Panc1 (cell line): ENCODE data around the gene CNNM4. TPM values are rescaled to one million over a fixed set of nuclear protein-coding genes. Genes with fewer than 3 reads are reported as not detected.

Experiments used
- ATAC-seq: fragments of 200-7000 bp; cut with Tn5 transposase; 2 replicates; pipeline ENCODE4 v1.9.1; 2020; ENCODE audit warnings: mild to moderate bottlenecking, moderate library complexity
- BruUV-seq: library from RNA; stranded (reverse); fragments of 400-500 nt; replicated peaks from 2 replicates; lab custom pipeline; 2021; lab: Mats Ljungman, UMichigan
- CTCF ChIA-PET: fragments of 300-600 bp; sonication (Branson Sonifier 250); formaldehyde crosslinking; loops from one replicate; lab custom pipeline; 2022; ENCODE audit warnings: antibody characterized with exemption; lab: Charles Lee
- POLR2A ChIA-PET: fragments of 300-600 bp; sonication (Branson Sonifier 250); formaldehyde crosslinking; loops from one replicate; lab custom pipeline; 2022; ENCODE audit warnings: antibody characterized with exemption; lab: Charles Lee
- DNase-seq: peaks from one replicate; pipeline ENCODE4 v3.0.0-alpha.2; 2010; ENCODE audit warnings: low read depth, low spot score
- H3K27ac ChIP-seq: 2 replicates; pipeline ENCODE4 v1.5.1; 2011; ENCODE audit warnings: mild to moderate bottlenecking, low read length, inconsistent platforms
- H3K27me3 ChIP-seq: fragments of 200-500 bp; sonication (Bioruptor generic); 2 replicates; pipeline ENCODE4 v1.6.0; 2014; ENCODE audit warnings: low read length, inconsistent platforms; ENCODE audit not compliant: control insufficient read depth, insufficient read depth
- H3K36me3 ChIP-seq: fragments of 200-500 bp; sonication (Bioruptor generic); 2 replicates; pipeline ENCODE4 v1.5.1; 2014; ENCODE audit warnings: inconsistent platforms, mild to moderate bottlenecking, low read length, moderate library complexity; ENCODE audit not compliant: control insufficient read depth, insufficient read depth
- H3K4me1 ChIP-seq: 2 replicates; pipeline ENCODE4 v1.5.1; 2011; ENCODE audit warnings: inconsistent platforms, mild to moderate bottlenecking, low read length, moderate library complexity; ENCODE audit not compliant: control insufficient read depth, insufficient read depth
- H3K4me3 ChIP-seq, 2 experiments: 2 replicates each; pipeline ENCODE4 v1.5.1; 2011 to 2012; ENCODE audit warnings: low read depth in 2 of 2, low read length in 2 of 2, mild to moderate bottlenecking in 2 of 2, inconsistent platforms in 1 of 2, moderate library complexity in 1 of 2
- H3K9me3 ChIP-seq: fragments of 200-500 bp; sonication (Bioruptor generic); 2 replicates; pipeline ENCODE4 v1.5.1; 2014; ENCODE audit warnings: low read depth, mild to moderate bottlenecking, inconsistent platforms, low read length, moderate library complexity; ENCODE audit not compliant: control insufficient read depth, insufficient read depth
- POLR2AphosphoS5 ChIP-seq: IDR thresholded peaks from 2 replicates; pipeline ENCODE4 v1.6.1; 2012; ENCODE audit warnings: mild to moderate bottlenecking, low read depth, low read length, moderate library complexity
- SIN3A ChIP-seq: IDR thresholded peaks from 2 replicates; pipeline ENCODE4 v1.6.1; 2012; ENCODE audit warnings: low read depth, mild to moderate bottlenecking, low read length, moderate library complexity, borderline replicate concordance; ENCODE audit not compliant: insufficient read depth
- TCF7L2 ChIP-seq: IDR thresholded peaks from 2 replicates; pipeline ENCODE4 v1.6.1; 2011; ENCODE audit warnings: mild to moderate bottlenecking, low read depth, low read length, inconsistent platforms
- in situ Hi-C: cut with HindIII; loops from 2 replicates; pipeline ENCODE4 v1.10.0; 2016; ENCODE audit warnings: low sequenced_read_pairs, low pct_unique_long_range_greater_than_20kb
- intact Hi-C: fragments of 100-400 bp; cut with micrococcal nuclease; formaldehyde crosslinking; loops from one replicate; pipeline ENCODE4 v1.10.0; 2022; ENCODE audit not compliant: unreplicated experiment
- total RNA-seq: library from RNA; stranded (reverse); gene quantifications from one replicate; pipeline ENCODE4 v1.2.1, GENCODE V29; 2021; ENCODE audit not compliant: unreplicated experiment
- TF ChIP-seq, protein P1 (sequence below): fragments of 450-650 bp; IDR thresholded peaks from 2 replicates; pipeline ENCODE4 v1.5.1; 2017; ENCODE audit warnings: mild to moderate bottlenecking
- TF ChIP-seq, protein P2 (sequence below), 2 experiments: IDR thresholded peaks; 2 replicates each; pipeline ENCODE4 v1.6.1; 2011 to 2012; ENCODE audit warnings: low read depth in 2 of 2, control low read depth in 1 of 2, low read length in 1 of 2, mild to moderate bottlenecking in 1 of 2, moderate library complexity in 1 of 2; ENCODE audit not compliant: insufficient read depth in 1 of 2

Gene CNNM4
- total RNA-seq, 1 experiment from 2014 or later, result 15.7 TPM

DNA sequence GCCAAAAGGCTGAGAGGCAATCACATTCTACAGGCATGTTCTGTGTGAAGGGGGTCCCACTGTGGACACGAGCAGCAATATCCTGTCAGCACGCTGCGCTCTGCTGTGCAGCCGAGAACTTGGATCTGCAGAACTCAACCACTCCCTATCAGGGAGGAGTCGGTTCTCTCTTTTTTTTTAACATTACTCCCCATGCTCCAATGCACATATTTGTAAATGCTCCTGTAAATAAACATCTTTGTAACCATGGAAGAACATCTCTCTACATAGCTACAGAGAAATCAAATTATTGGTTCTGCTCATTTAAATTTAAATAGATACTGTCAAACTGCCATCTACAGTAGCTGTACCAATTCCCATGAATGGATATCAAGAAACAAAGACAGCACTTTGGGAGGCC is 86.1 kb downstream of the CNNM4 start:
- intact Hi-C loops (no loop called here), in situ Hi-C loops (no loop called here)
- Histone ChIP-seq H3K27me3 (no peaks in the 10 kb centered on the region), H3K4me1 (no peaks in the 10 kb centered on the region), H3K36me3 (no peaks in the 10 kb centered on the region), H3K27ac (no peak overlapping the region), H3K9me3 (no peaks in the 10 kb centered on the region), H3K4me3 (no peak overlapping the region)
- ChIA-PET POLR2A (no interaction called here), CTCF (no interaction called here)
- no peak for ATAC-seq
- DNase-seq, result no peak
- no TSS peak for BruUV-seq
- TF ChIP-seq POLR2AphosphoS5, result no peak
- TF ChIP-seq, protein P1, sequence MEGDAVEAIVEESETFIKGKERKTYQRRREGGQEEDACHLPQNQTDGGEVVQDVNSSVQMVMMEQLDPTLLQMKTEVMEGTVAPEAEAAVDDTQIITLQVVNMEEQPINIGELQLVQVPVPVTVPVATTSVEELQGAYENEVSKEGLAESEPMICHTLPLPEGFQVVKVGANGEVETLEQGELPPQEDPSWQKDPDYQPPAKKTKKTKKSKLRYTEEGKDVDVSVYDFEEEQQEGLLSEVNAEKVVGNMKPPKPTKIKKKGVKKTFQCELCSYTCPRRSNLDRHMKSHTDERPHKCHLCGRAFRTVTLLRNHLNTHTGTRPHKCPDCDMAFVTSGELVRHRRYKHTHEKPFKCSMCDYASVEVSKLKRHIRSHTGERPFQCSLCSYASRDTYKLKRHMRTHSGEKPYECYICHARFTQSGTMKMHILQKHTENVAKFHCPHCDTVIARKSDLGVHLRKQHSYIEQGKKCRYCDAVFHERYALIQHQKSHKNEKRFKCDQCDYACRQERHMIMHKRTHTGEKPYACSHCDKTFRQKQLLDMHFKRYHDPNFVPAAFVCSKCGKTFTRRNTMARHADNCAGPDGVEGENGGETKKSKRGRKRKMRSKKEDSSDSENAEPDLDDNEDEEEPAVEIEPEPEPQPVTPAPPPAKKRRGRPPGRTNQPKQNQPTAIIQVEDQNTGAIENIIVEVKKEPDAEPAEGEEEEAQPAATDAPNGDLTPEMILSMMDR, result no peak
- TF ChIP-seq, protein P2, sequence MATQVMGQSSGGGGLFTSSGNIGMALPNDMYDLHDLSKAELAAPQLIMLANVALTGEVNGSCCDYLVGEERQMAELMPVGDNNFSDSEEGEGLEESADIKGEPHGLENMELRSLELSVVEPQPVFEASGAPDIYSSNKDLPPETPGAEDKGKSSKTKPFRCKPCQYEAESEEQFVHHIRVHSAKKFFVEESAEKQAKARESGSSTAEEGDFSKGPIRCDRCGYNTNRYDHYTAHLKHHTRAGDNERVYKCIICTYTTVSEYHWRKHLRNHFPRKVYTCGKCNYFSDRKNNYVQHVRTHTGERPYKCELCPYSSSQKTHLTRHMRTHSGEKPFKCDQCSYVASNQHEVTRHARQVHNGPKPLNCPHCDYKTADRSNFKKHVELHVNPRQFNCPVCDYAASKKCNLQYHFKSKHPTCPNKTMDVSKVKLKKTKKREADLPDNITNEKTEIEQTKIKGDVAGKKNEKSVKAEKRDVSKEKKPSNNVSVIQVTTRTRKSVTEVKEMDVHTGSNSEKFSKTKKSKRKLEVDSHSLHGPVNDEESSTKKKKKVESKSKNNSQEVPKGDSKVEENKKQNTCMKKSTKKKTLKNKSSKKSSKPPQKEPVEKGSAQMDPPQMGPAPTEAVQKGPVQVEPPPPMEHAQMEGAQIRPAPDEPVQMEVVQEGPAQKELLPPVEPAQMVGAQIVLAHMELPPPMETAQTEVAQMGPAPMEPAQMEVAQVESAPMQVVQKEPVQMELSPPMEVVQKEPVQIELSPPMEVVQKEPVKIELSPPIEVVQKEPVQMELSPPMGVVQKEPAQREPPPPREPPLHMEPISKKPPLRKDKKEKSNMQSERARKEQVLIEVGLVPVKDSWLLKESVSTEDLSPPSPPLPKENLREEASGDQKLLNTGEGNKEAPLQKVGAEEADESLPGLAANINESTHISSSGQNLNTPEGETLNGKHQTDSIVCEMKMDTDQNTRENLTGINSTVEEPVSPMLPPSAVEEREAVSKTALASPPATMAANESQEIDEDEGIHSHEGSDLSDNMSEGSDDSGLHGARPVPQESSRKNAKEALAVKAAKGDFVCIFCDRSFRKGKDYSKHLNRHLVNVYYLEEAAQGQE (IDR thresholded peaks at IDR 0.05; ENCODE audit: insufficient read depth in 1 of 2, low read depth in 2 of 2, low read length in 1 of 2), result no peak
- no peak for TF ChIP-seq SIN3A
- TF ChIP-seq TCF7L2, result no peak

DNA sequence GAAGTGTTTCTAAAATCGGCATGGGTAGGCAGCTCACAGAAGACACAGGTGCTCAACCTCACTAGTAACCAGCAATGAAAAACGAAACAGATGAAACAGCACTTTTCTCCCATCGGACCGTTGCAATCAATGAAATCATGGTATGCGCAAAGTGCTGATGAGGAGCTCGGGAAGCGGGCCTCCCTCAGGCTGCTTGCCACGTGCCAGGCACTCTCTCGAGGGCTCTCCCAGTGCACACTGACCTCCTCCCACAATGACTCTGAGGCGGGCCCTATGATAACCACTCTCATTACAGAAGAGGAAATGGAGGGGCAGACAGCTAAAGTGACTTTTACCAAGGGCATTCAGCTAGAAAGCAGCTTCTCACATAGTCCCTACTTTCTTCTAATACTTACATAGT is 86.9 kb downstream of the CNNM4 start:
- no TSS peak for BruUV-seq

More for the DNA sequence above, 86.9 kb downstream of the CNNM4 start:
- H3K4me3 ChIP-seq, result no peak overlapping the region
- TF ChIP-seq, protein P2 (IDR thresholded peaks at IDR 0.05; ENCODE audit: insufficient read depth in 1 of 2, low read depth in 2 of 2, low read length in 1 of 2), result no peak
- TF ChIP-seq POLR2AphosphoS5 (no peak), TCF7L2 (no peak), SIN3A (no peak)
- TF ChIP-seq, protein P1, result no peak
- ChIA-PET POLR2A (no interaction called here), CTCF (no interaction called here)
- H3K27ac ChIP-seq, result no peak overlapping the region
- no peaks in the 10 kb centered on the region for H3K36me3 ChIP-seq
- DNase-seq, result no peak
- in situ Hi-C loops (no loop called here), intact Hi-C loops (no loop called here)
- no peaks in the 10 kb centered on the region for H3K4me1 ChIP-seq
- H3K9me3 ChIP-seq, result no peaks in the 10 kb centered on the region
- ATAC-seq, result no peak
- no peaks in the 10 kb centered on the region for H3K27me3 ChIP-seq
